ENCODE measurements around the gene SBSN. TPM values are rescaled to one million over a fixed set of nuclear protein-coding genes. Genes with fewer than 3 reads are reported as not detected.

SBSN gene
- total RNA-seq, 4 donors from 2014 or later, result 0.37 TPM; not detected in 3

DNA sequence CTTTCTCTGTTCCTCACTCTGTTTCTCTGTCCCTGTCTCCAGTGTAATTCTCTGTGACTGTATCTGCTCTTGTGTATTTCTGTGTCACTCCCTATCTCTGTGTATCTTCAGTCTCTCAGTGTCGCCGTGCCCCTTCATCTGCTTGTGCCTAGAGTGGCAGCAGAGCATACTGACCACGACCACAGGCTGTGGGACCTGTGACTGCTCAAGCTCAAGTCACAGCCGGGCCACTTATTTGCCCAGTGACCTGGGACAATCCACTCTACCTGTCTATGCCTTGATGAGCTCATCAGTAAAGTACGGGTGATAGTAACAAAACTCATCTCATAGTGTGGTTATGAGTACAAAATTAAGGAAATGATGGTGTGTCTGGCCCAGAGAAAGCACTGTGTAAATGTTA is 26.0 kb upstream of the SBSN start:
- Histone ChIP-seq H3K27me3 (peaks cover 10 to 11% of the 10 kb centered on the region in 2 donors), H3K9me3 (no peaks in the 10 kb centered on the region), H3K27ac (no peak overlapping the region), H3K36me3 (no peaks in the 10 kb centered on the region), H3K4me1 (peaks cover 0 to 3% of the 10 kb centered on the region in 2 donors), H3K4me3 (no peak overlapping the region)
- intact Hi-C loops (cut with DNase I; ENCODE audit: low total_unique reads), result no loop called here
- TF ChIP-seq, protein P1, sequence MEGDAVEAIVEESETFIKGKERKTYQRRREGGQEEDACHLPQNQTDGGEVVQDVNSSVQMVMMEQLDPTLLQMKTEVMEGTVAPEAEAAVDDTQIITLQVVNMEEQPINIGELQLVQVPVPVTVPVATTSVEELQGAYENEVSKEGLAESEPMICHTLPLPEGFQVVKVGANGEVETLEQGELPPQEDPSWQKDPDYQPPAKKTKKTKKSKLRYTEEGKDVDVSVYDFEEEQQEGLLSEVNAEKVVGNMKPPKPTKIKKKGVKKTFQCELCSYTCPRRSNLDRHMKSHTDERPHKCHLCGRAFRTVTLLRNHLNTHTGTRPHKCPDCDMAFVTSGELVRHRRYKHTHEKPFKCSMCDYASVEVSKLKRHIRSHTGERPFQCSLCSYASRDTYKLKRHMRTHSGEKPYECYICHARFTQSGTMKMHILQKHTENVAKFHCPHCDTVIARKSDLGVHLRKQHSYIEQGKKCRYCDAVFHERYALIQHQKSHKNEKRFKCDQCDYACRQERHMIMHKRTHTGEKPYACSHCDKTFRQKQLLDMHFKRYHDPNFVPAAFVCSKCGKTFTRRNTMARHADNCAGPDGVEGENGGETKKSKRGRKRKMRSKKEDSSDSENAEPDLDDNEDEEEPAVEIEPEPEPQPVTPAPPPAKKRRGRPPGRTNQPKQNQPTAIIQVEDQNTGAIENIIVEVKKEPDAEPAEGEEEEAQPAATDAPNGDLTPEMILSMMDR (IDR thresholded peaks at IDR 0.05), result no peak
- no peak for TF ChIP-seq POLR2A (IDR thresholded peaks at IDR 0.05)
- no peak for DNase-seq

DNA sequence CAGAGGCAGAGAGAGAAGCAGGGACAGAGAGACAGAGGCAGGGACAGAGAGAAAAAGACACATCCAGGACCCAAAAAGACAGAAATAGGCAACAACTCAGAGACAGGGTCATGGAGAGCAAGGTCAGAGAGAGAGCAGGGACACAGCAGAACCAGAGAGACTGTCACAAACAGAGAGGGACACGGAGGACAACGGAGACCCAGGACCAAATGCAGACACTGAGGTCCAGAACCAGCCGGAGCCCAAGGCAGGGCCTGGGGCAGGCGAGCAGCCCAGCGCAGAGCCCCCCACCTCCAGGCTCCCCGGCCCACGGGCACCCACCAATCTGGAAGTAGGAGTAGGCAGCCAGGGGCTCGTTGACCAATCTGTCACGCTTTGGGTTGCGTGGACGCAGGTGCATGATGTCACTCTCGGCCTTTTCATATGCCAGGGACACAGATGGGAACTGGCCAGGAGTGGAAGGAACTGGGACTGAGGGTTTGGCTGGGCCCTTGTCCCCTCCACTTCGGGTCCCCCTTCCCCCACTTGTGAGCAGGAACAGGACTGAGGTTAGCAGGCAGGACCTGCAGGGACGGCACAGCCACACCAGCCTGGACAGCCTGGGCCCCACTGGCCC is 25.4 kb upstream of the SBSN start:
- DNase-seq, result no peak
- intact Hi-C loops (cut with DNase I; ENCODE audit: low total_unique reads), result no loop called here
- no peak for TF ChIP-seq POLR2A (IDR thresholded peaks at IDR 0.05)
- TF ChIP-seq, protein P1 (IDR thresholded peaks at IDR 0.05), result no peak
- no peak overlapping the region for H3K4me3 ChIP-seq
- H3K27me3 ChIP-seq, result peaks cover 5 to 10% of the 10 kb centered on the region in 2 donors
- no peak overlapping the region for H3K27ac ChIP-seq
- peaks cover 0 to 3% of the 10 kb centered on the region in 2 donors for H3K4me1 ChIP-seq
- no peaks in the 10 kb centered on the region for H3K36me3 ChIP-seq
- H3K9me3 ChIP-seq, result no peaks in the 10 kb centered on the region

DNA sequence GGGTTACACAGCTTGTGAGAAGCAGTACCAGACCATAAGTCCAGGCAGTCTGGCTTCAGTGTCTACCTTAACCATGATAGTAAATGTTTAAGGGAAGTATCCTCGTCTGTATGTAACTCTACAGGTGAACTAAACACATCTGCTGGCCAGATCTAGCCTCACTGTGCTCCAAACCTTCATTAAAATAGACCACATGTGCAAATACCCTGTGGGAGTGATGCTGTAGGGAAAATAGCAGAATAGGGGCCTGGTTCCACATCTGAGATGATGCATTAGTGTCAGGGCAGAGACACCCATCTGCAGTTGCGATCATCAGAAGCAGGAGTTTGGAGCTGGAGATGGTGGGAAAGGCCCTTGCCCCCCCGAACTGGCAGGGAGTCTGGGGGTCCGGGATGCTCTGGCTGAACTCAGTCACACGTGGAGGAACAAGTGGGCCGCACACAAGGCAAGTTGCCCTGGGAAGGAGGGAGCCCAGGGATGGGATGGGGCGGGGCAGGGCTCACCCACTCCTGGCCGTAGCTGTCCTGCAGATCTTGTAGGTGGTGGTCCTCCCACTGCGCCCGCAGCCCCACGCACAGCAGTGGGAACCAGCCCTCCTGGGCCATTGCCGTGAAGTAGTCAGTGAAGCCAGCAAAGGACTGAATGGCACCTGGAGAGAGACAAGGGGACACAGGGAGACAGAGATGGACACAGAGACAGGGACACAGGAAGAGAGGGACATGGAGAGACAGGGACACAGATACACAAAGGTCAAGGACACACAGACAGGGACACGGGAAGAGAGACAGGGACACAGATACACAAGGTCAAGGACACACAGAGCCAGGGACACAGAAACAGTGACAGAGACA is 24.6 kb upstream of the SBSN start:
- Histone ChIP-seq H3K27ac (no peak overlapping the region), H3K36me3 (no peaks in the 10 kb centered on the region), H3K4me1 (peaks cover 0 to under 1% of the 10 kb centered on the region in 2 donors), H3K4me3 (no peak overlapping the region), H3K27me3 (peaks cover 0 to 2% of the 10 kb centered on the region in 2 donors), H3K9me3 (no peaks in the 10 kb centered on the region)
- TF ChIP-seq, protein P1 (IDR thresholded peaks at IDR 0.05), result no peak
- TF ChIP-seq POLR2A (IDR thresholded peaks at IDR 0.05), result no peak
- DNase-seq, result no peak
- intact Hi-C loops (cut with DNase I; ENCODE audit: low total_unique reads), result no loop called here

DNA sequence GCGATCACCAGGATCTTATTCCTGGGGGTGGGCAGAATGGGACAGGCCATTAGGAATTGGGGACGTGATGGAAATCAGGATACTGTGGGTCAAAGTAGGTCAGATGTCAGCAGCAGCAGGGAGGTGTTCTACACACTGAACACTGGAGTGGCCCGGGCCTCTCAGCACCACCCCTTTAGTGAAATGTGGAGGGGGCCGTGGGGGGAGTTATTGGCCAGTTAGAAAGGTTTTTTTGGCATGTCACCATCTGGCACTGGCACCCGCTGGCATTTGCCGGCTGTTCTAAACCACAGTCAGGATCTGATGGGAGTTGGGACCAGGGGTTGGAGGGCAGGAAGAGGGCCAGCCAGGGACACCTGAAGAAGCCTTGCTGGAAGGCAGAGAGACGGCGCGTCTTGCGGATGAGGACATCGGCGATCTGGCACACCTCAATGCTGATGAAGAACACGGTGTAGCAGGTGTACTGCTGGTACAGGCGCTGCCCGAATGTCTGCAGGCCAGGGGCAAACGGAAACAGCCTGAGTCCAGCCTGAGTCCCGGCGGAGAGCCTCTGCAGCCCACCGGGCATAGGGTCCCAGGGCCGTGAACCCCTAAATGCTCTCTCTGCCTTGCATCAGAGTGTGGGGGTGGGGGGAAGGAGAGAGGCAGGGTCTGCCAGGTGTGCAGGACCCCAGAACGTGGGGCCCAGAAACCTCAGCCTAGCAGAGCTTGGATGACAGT is 23.1 kb upstream of the SBSN start:
- H3K9me3 ChIP-seq, result no peaks in the 10 kb centered on the region
- H3K36me3 ChIP-seq, result no peaks in the 10 kb centered on the region
- no peak for DNase-seq
- H3K27ac ChIP-seq, result no peak overlapping the region
- no peaks in the 10 kb centered on the region for H3K27me3 ChIP-seq
- intact Hi-C loops (cut with DNase I; ENCODE audit: low total_unique reads), result no loop called here
- H3K4me1 ChIP-seq, result peaks cover 0 to 7% of the 10 kb centered on the region in 2 donors
- no peak for TF ChIP-seq POLR2A (IDR thresholded peaks at IDR 0.05)
- TF ChIP-seq, protein P1 (IDR thresholded peaks at IDR 0.05), result no peak
- no peak overlapping the region for H3K4me3 ChIP-seq
